GM12878 (cell line): ENCODE measurements around the gene KMO. TPM values are rescaled to one million over a fixed set of nuclear protein-coding genes. Genes with fewer than 3 reads are reported as not detected.

Source experiments
- ATAC-seq: fragments of 200-7000 bp; cut with Tn5 transposase; 3 replicates; pipeline ENCODE4 v1.9.1; 2020; ENCODE audit warnings: mild to moderate bottlenecking, moderate library complexity
- BruUV-seq: library from RNA; stranded (reverse); fragments of 400-500 nt; replicated peaks from 2 replicates; lab custom pipeline; 2021; lab: Mats Ljungman, UMichigan
- CTCF ChIA-PET: fragments of 300-600 bp; sonication (Branson Sonifier 250); formaldehyde crosslinking; extraction: SDS; loops from one replicate; lab custom pipeline; 2021; ENCODE audit warnings: inconsistent platforms; lab: Yijun Ruan, JAX
- POLR2A ChIA-PET: fragments of 350-600 bp; formaldehyde crosslinking; extraction: SDS; loops from one replicate; lab custom pipeline; 2021; ENCODE audit warnings: inconsistent platforms; lab: Charles Lee
- RAD21 ChIA-PET: fragments of 300-600 bp; sonication (Branson Sonifier 250); formaldehyde crosslinking; loops from one replicate; lab custom pipeline; 2023; ENCODE audit warnings: antibody characterized with exemption; ENCODE audit not compliant: unreplicated experiment; lab: Charles Lee
- SMC1A ChIA-PET: fragments of 300-600 bp; sonication (Branson Sonifier 250); formaldehyde crosslinking; loops from one replicate; lab custom pipeline; 2023; ENCODE audit not compliant: unreplicated experiment, uncharacterized antibody; lab: Charles Lee
- DNase-seq: peaks from one replicate; pipeline ENCODE4 v3.0.0-alpha.2; 2011; ENCODE audit warnings: low read depth, low spot score
- FAIRE-seq: peaks from 3 replicates; lab custom pipeline; 2011; peaks lifted over from hg19 to GRCh38; lab: Jason Lieb, UNC
- H2AFZ ChIP-seq: 2 replicates; pipeline ENCODE4 v1.6.0; 2011; ENCODE audit warnings: low read depth, low read length, control low read depth; ENCODE audit not compliant: control insufficient read depth
- H3K27ac ChIP-seq: 2 replicates; pipeline ENCODE4 v1.5.1; 2011; ENCODE audit warnings: control low read depth; ENCODE audit not compliant: control insufficient read depth, insufficient read depth
- H3K27me3 ChIP-seq, 2 experiments: replicated peaks in 1 of 2; 2 replicates each; pipeline versions ENCODE4 v1.6.0 to v1.6.1; 2011; ENCODE audit warnings: low read length in 1 of 2; ENCODE audit not compliant: control insufficient read depth in 2 of 2, insufficient read depth in 2 of 2
- H3K36me3 ChIP-seq, 2 experiments: 2 replicates each; pipeline ENCODE4 v1.5.1; 2011; ENCODE audit warnings: low read length in 1 of 2; ENCODE audit not compliant: control insufficient read depth in 2 of 2, insufficient read depth in 2 of 2
- H3K4me1 ChIP-seq: 2 replicates; pipeline ENCODE4 v1.6.1; 2011; ENCODE audit warnings: mild to moderate bottlenecking, low read length, moderate library complexity, mixed read lengths; ENCODE audit not compliant: control insufficient read depth, insufficient read depth
- H3K4me2 ChIP-seq: 2 replicates; pipeline ENCODE4 v1.6.0; 2011; ENCODE audit warnings: control low read depth; ENCODE audit not compliant: control insufficient read depth, insufficient read depth
- H3K4me3 ChIP-seq: fragments of 200-600 bp; sonication (generic); 2 replicates; pipeline ENCODE4 v1.5.1; 2016
- H3K79me2 ChIP-seq: 2 replicates; pipeline ENCODE4 v1.6.0; 2011; ENCODE audit warnings: low read length; ENCODE audit not compliant: control insufficient read depth, insufficient read depth
- H3K9ac ChIP-seq: 2 replicates; pipeline ENCODE4 v1.8.0; 2011; ENCODE audit warnings: low read length, control low read depth, mixed read lengths; ENCODE audit not compliant: control insufficient read depth, insufficient read depth
- H3K9me3 ChIP-seq: replicated peaks from 3 replicates; pipeline ENCODE4 v1.5.1; 2011; ENCODE audit warnings: mild to moderate bottlenecking, low read length; ENCODE audit not compliant: control insufficient read depth, insufficient read depth
- H4K20me1 ChIP-seq: 2 replicates; pipeline ENCODE4 v1.6.0; 2011; ENCODE audit not compliant: control insufficient read depth, insufficient read depth
- BCL11A ChIP-seq: IDR thresholded peaks from 2 replicates; pipeline ENCODE4 v1.6.1; 2011; ENCODE audit warnings: low read depth, low read length
- BMI1 ChIP-seq: fragments of 450-650 bp; IDR thresholded peaks from 2 replicates; pipeline ENCODE4 v1.6.1; 2016; ENCODE audit warnings: mild to moderate bottlenecking, moderate library complexity, borderline replicate concordance
- EED ChIP-seq: sonication (generic); IDR thresholded peaks from 2 replicates; pipeline ENCODE4 v1.6.1; 2016; ENCODE audit warnings: antibody characterized with exemption, low read depth
- GATAD2B ChIP-seq: fragments of 450-650 bp; conservative IDR thresholded peaks from 2 replicates; pipeline ENCODE4 v1.6.1; 2017; ENCODE audit warnings: low read depth, mild to moderate bottlenecking, moderate library complexity
- JUND ChIP-seq: IDR thresholded peaks from 2 replicates; pipeline ENCODE4 v1.6.1; 2012; ENCODE audit warnings: low read depth, mild to moderate bottlenecking, low read length, improper control_type of control experiment, moderate library complexity
- SREBF1 ChIP-seq: IDR thresholded peaks from 2 replicates; pipeline ENCODE4 v1.6.1; 2012; ENCODE audit warnings: mild to moderate bottlenecking, low read length
- SRF ChIP-seq, 2 experiments: IDR thresholded peaks; 2 replicates each; pipeline ENCODE4 v1.6.1; 2011; ENCODE audit warnings: low read depth in 2 of 2, low read length in 2 of 2, mild to moderate bottlenecking in 1 of 2, moderate library complexity in 1 of 2
- ZBTB40 ChIP-seq: fragments of 450-650 bp; IDR thresholded peaks from 2 replicates; pipeline ENCODE4 v1.6.1; 2016; ENCODE audit warnings: mild to moderate bottlenecking, moderate library complexity, borderline replicate concordance
- ZNF207 ChIP-seq: fragments of 450-650 bp; IDR thresholded peaks from 2 replicates; pipeline ENCODE4 v1.6.1; 2014; ENCODE audit warnings: antibody characterized with exemption, mild to moderate bottlenecking, borderline replicate concordance
- ZNF24 ChIP-seq: fragments of 450-650 bp; IDR thresholded peaks from 2 replicates; pipeline ENCODE4 v1.6.1; 2017; ENCODE audit warnings: antibody characterized with exemption, mild to moderate bottlenecking
- WGBS: methylation state at CpG from one replicate; pipeline ENCODE4 v1.1.6; 2016; ENCODE audit warnings: low lambda C conversion rate; ENCODE audit not compliant: insufficient replicate concordance, insufficient coverage; ENCODE audit errors: missing lambda C conversion rate; 5-methylcytosine and 5-hydroxymethylcytosine counted together
- in situ Hi-C: fragments of 300-500 bp; cut with MboI; formaldehyde crosslinking; loops from 9 replicates; pipeline ENCODE4 v1.14.3; 2018; ENCODE audit warnings: mixed read lengths
- intact Hi-C: fragments of 100-400 bp; cut with micrococcal nuclease; formaldehyde crosslinking; loops from one replicate; pipeline ENCODE4 v1.14.2; 2022; ENCODE audit not compliant: unreplicated experiment
- polyA plus RNA-seq, 11 experiments: library from polyadenylated mRNA; depleted of rRNA in 4 of 11; unstranded in 6 of 11; stranded (reverse) in 5 of 11; fragments of >200 nt; fragmentation: Nextera tagmentation in 4 of 11; fragmentation: Illumina TruSeq in 1 of 11; extraction: Ambion mirVana in 4 of 11; extraction: Trizol in 1 of 11; gene quantifications; 1 replicate in 1 of 11; 2 replicates in 10 of 11; pipeline versions ENCODE4 v1.2.1 to v1.2.3, GENCODE V29; 2011 to 2016; ENCODE audit warnings: inconsistent platforms in 2 of 11, missing spikeins in 2 of 11, low read depth in 1 of 11
- total RNA-seq, 4 experiments: library from RNA; depleted of rRNA in 3 of 4; stranded (reverse); fragments of >200 nt in 3 of 4; fragmentation: Illumina TruSeq in 1 of 4; extraction: Trizol in 1 of 4; gene quantifications; 2 replicates each; pipeline versions ENCODE4 v1.2.1 to v1.2.3, GENCODE V29; 2013 to 2021

Gene KMO
- total and polyA plus RNA-seq, 10 of the 15 experiments (the other 5 are each of a cell fraction or from before 2014, with no cell fraction given) = 0.68 to 5.9 (median 1.5) TPM

GRCh38 chr1:241606544-241606943 lies 74.4 kb downstream of the KMO start:
- Histone ChIP-seq H3K4me2 (no peak overlapping the region), H3K9me3 (no peaks in the 10 kb centered on the region), H4K20me1 (no peaks in the 10 kb centered on the region), H3K27ac (no peak overlapping the region), H3K27me3 (no peaks in the 10 kb centered on the region), H3K9ac (no peak overlapping the region), H3K79me2 (no peaks in the 10 kb centered on the region), H3K4me1 (peaks cover 5% of the 10 kb centered on the region; the same call in 1 of the 2 replicates), H3K4me3 (no peak overlapping the region), H3K36me3 (no peaks in the 10 kb centered on the region), H2AFZ (no peak overlapping the region)
- ATAC-seq = no peak
- no peak for FAIRE-seq
- no peak for DNase-seq
- no TSS peak for BruUV-seq
- intact Hi-C loops (no loop called here), in situ Hi-C loops (no loop called here)
- ChIA-PET POLR2A (no interaction called here), SMC1A (interaction anchor here (1.0 kb wide), 1 partner anchor 71 kb away, joined by 3 read pairs; no protein-coding TSS in a partner anchor), CTCF (interaction anchor here (1.4 kb wide), 1 partner anchor 12 kb away, joined by 3 read pairs; no protein-coding TSS in a partner anchor), RAD21 (no interaction called here)
- no peak for TF ChIP-seq SRF (IDR thresholded peaks at IDR 0.05; ENCODE audit: low read depth in 2 of 2, low read length in 2 of 2)
- no peak for TF ChIP-seq SREBF1
- no peak for TF ChIP-seq GATAD2B
- TF ChIP-seq JUND = no peak
- no peak for TF ChIP-seq BMI1
- no peak for TF ChIP-seq ZNF207
- TF ChIP-seq ZNF24 = no peak
- TF ChIP-seq EED = no peak
- no peak for TF ChIP-seq BCL11A
- WGBS = 70% methylated on average over 5 of the region's 5 CpGs

- in situ Hi-C loops = no loop called here
- no TSS peak for BruUV-seq
- POLR2A ChIA-PET = no interaction called here
- DNase-seq (no peak), ATAC-seq (no peak), FAIRE-seq (no peak)
- Histone ChIP-seq H3K4me2 (no peak overlapping the region), H3K9me3 (no peaks in the 10 kb centered on the region), H3K79me2 (no peaks in the 10 kb centered on the region), H4K20me1 (no peaks in the 10 kb centered on the region), H3K9ac (no peak overlapping the region), H3K36me3 (no peaks in the 10 kb centered on the region), H3K4me3 (no peak overlapping the region), H3K27ac (no peak overlapping the region), H2AFZ (no peak overlapping the region), H3K4me1 (peaks cover 5% of the 10 kb centered on the region; the same call in 1 of the 2 replicates), H3K27me3 (no peaks in the 10 kb centered on the region)
- no peak for TF ChIP-seq ZBTB40
- RAD21 ChIA-PET = no interaction called here
- SMC1A ChIA-PET = interaction anchor here (0.6 kb wide), 1 partner anchor 58 kb away, joined by 3 read pairs; no protein-coding TSS in a partner anchor
- CTCF ChIA-PET = interaction anchor here (1.4 kb wide), 1 partner anchor 13 kb away, joined by 3 read pairs; no protein-coding TSS in a partner anchor
- intact Hi-C loops = no loop called here
These were observed 75.3 kb downstream of the KMO start for GRCh38 chr1:241607497-241607896.
